Right lobe of liver (tissue), 6 donors: ENCODE results near the gene C1orf52. TPM values are rescaled to one million over a fixed set of nuclear protein-coding genes. Genes with fewer than 3 reads are reported as not detected.
A peak's percentile ranks its signal among the peaks of the same experiment; 100 is the strongest.

ENCODE experiments used
- ATAC-seq, 4 donors: fragments of 200-7000 bp; cut with Tn5 transposase; one replicate each; pipeline ENCODE4 v1.9.1; 2020; ENCODE audit warnings: mild to moderate bottlenecking in 4 of 4, moderate library complexity in 4 of 4
- DNase-seq, 3 donors: peaks; one replicate each; pipeline ENCODE4 v3.0.0-alpha.2; 2020
- H3K27ac ChIP-seq, 3 donors: fragments of 200-600 bp; one replicate each; pipeline ENCODE4 v1.8.0; 2022
- H3K27me3 ChIP-seq, 2 donors: fragments of 200-600 bp; one replicate each; pipeline ENCODE4 v1.8.0; 2022
- H3K36me3 ChIP-seq, 4 donors: fragments of 200-600 bp; sonication (generic) in 1 of 4; one replicate each; pipeline versions ENCODE4 v1.5.1 to v1.8.0; 2017 to 2022; ENCODE audit warnings: control low read depth in 1 of 4
- H3K4me1 ChIP-seq, 4 donors: fragments of 200-600 bp; sonication (generic) in 1 of 4; one replicate each; pipeline versions ENCODE4 v1.5.1 to v1.8.0; 2017 to 2022; ENCODE audit warnings: control low read depth in 1 of 4
- H3K4me3 ChIP-seq, 3 donors: fragments of 200-600 bp; one replicate each; pipeline ENCODE4 v1.8.0; 2022
- H3K9me3 ChIP-seq, 4 donors: fragments of 200-600 bp; sonication (generic) in 1 of 4; one replicate each; pipeline versions ENCODE4 v1.5.1 to v1.8.0; 2017 to 2022; ENCODE audit warnings: control low read depth in 1 of 4
- POLR2A ChIP-seq: fragments of 450-650 bp; IDR thresholded peaks from one replicate; pipeline ENCODE4 v1.6.1; 2017; ENCODE audit warnings: antibody characterized with exemption, mild to moderate bottlenecking
- WGBS: methylation state at CpG from one replicate; pipeline ENCODE4 v1.1.6; 2018; ENCODE audit warnings: low coverage, low lambda C conversion rate; ENCODE audit not compliant: insufficient coverage; ENCODE audit errors: missing lambda C conversion rate; 5-methylcytosine and 5-hydroxymethylcytosine counted together
- intact Hi-C, 2 donors: fragments of 100-400 bp; cut with DNase I; formaldehyde crosslinking; loops; one replicate each; pipeline versions ENCODE4 v1.11.2 to v1.14.1; 2022
- total RNA-seq, 6 experiments: library from RNA; depleted of rRNA in 2 of 6; stranded (reverse); fragments of >200 nt in 2 of 6; fragmentation: NEBNext Ultra II Directional in 3 of 6; extraction: Animal tissue kit (Norgen Biotek cat#: 25700) in 3 of 6; gene quantifications; one replicate each; pipeline versions ENCODE4 v1.1.0 to v1.2.4, GENCODE V29; 2016 to 2023
- TF ChIP-seq, protein P1 (sequence below), 4 donors: fragments of 200-600 bp in 3 of 4; fragments of 450-650 bp in 1 of 4; IDR thresholded peaks; one replicate each; pipeline versions ENCODE4 v1.5.1 to v1.8.0; 2016 to 2022; ENCODE audit warnings: antibody characterized with exemption in 4 of 4, mild to moderate bottlenecking in 2 of 4
- donor health status: DM: no; HTN: yes; CAD: no.
- donor health status: DM: no; HTN: no; CAD: no.
- donor health status: DM: no; HTN: no; CAD: no.
- donor health status: DM: no; HTN: yes; CAD: no.
- donor health status: DM: no; HTN: yes; CAD: no.

The C1orf52 gene
- total RNA-seq, 6 experiments from 2014 or later, result 4.7 to 8.0 (median 6.7) TPM

DNA sequence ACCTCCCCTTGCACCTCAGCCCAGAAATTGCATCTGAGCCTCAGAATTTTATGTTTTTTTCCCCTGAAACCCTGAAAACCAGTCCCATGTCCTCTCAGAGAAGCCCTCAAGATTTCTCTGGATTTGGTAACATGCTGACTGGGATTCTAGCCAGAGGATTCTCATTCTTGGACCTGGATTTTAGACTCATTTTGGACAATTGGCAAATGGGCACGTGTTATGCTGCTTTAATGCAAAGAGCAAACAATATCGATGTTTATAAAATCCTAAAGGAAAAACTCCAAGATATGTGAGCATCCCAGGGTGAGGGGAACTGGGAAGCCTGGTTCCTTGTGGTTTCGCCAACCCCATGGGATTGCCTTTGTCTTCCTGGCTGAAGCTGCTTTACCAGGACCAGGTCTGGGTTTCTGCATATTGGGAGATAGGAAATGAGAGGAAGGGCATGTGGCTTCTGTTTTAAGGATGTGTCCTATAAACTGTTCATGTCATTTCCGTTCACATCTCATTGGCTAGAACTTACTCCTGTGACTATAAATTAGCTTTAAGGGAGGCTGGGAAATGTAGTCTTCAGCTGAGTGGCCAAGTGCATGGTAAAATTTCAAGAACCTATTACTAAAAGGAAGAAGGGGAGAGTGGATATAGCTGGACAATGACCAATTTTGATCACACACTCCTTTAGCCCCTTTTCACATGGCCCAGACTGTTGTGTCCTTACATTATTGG is 44.1 kb upstream of the C1orf52 start:
- no peaks in the 10 kb centered on the region for H3K27me3 ChIP-seq
- ATAC-seq (no peak), DNase-seq (no peak)
- no peak for TF ChIP-seq POLR2A
- TF ChIP-seq, protein P1, sequence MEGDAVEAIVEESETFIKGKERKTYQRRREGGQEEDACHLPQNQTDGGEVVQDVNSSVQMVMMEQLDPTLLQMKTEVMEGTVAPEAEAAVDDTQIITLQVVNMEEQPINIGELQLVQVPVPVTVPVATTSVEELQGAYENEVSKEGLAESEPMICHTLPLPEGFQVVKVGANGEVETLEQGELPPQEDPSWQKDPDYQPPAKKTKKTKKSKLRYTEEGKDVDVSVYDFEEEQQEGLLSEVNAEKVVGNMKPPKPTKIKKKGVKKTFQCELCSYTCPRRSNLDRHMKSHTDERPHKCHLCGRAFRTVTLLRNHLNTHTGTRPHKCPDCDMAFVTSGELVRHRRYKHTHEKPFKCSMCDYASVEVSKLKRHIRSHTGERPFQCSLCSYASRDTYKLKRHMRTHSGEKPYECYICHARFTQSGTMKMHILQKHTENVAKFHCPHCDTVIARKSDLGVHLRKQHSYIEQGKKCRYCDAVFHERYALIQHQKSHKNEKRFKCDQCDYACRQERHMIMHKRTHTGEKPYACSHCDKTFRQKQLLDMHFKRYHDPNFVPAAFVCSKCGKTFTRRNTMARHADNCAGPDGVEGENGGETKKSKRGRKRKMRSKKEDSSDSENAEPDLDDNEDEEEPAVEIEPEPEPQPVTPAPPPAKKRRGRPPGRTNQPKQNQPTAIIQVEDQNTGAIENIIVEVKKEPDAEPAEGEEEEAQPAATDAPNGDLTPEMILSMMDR (IDR thresholded peaks at IDR 0.05), result no peak
- no peak overlapping the region for H3K27ac ChIP-seq
- no peaks in the 10 kb centered on the region for H3K36me3 ChIP-seq
- H3K4me1 ChIP-seq, result no peaks in the 10 kb centered on the region
- H3K9me3 ChIP-seq, result no peaks in the 10 kb centered on the region
- no peak overlapping the region for H3K4me3 ChIP-seq
- WGBS, result 77% methylated on average over 4 of the region's 4 CpGs
- intact Hi-C loops, result loop anchor here (10.0 kb wide), 2 partner anchors 201 to 401 kb away; partner anchors contain the start of gene ZNHIT6 (in 1 of the 2)

DNA sequence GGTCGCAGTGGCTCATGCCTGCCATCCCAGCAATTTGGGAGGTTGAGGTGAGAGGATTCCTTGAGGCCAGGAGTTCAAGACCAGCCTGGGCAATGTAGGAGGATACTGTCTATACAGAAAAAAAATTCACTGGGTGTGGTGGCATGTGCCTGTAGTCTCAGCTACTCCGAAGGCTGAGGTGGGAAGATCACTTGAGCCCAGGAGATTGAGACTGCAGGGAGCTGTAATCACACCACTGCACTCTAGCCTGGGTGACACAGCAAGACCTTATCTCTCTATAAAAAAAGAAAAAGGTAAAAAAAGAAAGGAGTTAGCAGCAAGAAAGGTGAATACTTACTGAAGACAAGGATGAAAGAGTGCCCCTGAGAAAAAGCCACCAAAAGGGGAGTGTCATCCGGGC is 40.7 kb upstream of the C1orf52 start:
- no peaks in the 10 kb centered on the region for H3K27me3 ChIP-seq
- ATAC-seq, result no peak
- no peaks in the 10 kb centered on the region for H3K9me3 ChIP-seq
- H3K4me1 ChIP-seq, result no peaks in the 10 kb centered on the region
- DNase-seq, result no peak
- TF ChIP-seq, protein P1 (IDR thresholded peaks at IDR 0.05), result no peak
- no peak for TF ChIP-seq POLR2A
- intact Hi-C loops, result loop anchor here (10.0 kb wide), 2 partner anchors 205 to 405 kb away; partner anchors contain the start of gene ZNHIT6 (in 1 of the 2)
- no peak overlapping the region for H3K4me3 ChIP-seq
- no peak overlapping the region for H3K27ac ChIP-seq
- 65% methylated on average over 3 of the region's 3 CpGs for WGBS
- H3K36me3 ChIP-seq, result no peaks in the 10 kb centered on the region

GRCh38 chr1:85297855-85298629 is 38.6 kb upstream of the C1orf52 start:
- WGBS, result 49% methylated on average over 11 of the region's 11 CpGs
- Histone ChIP-seq H3K27me3 (no peaks in the 10 kb centered on the region), H3K4me1 (no peaks in the 10 kb centered on the region), H3K9me3 (no peaks in the 10 kb centered on the region), H3K4me3 (no peak overlapping the region), H3K27ac (peak overlapping the region; percentile 27 to 36 (median 33)), H3K36me3 (no peaks in the 10 kb centered on the region)
- no peak for DNase-seq
- intact Hi-C loops, result no loop called here
- TF ChIP-seq, protein P1 (IDR thresholded peaks at IDR 0.05), result no peak
- no peak for TF ChIP-seq POLR2A
- peak; percentile 75 to 86 (median 78) for ATAC-seq

DNA sequence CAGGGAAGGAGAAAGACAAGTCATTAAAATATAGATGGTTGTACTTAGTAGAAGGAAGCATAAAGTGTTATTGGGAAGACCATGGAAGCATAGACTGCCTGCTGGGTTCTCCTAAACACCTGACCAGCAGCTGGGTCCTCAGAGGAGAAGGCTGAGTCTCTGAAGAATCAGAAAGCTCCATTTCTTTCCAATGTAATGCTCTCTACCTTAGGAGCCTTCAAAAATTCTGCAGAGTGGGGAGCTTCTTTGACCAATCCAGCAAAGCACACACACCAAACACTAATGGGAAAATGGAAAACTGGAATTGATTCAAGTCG is 38.0 kb upstream of the C1orf52 start:
- Histone ChIP-seq H3K4me1 (no peaks in the 10 kb centered on the region), H3K4me3 (no peak overlapping the region), H3K27me3 (no peaks in the 10 kb centered on the region), H3K36me3 (no peaks in the 10 kb centered on the region), H3K9me3 (no peaks in the 10 kb centered on the region), H3K27ac (peak overlapping the region in 1 of 3 donors; percentile 36)
- intact Hi-C loops, result no loop called here
- TF ChIP-seq, protein P1 (IDR thresholded peaks at IDR 0.05), result no peak
- TF ChIP-seq POLR2A, result no peak
- ATAC-seq (no peak), DNase-seq (no peak)
- WGBS, result 42% methylated on average over 1 of the region's 1 CpG
